Activated CD4-positive, alpha-beta T cell treated with anti-CD3 and anti-CD28 coated beads for 1 hour (primary cell): Measurements from ENCODE around the gene OSBPL10.

ENCODE experiments used
- DNase-seq: peaks from one replicate; pipeline ENCODE4 v3.0.0-alpha.2; 2020

Gene OSBPL10

GRCh38 chr3:31645256-31645655 lies 335.8 kb downstream of the OSBPL10 start:
- no peak for DNase-seq

GRCh38 chr3:31639828-31640227 lies 341.2 kb downstream of the OSBPL10 start:
- no peak for DNase-seq

GRCh38 chr3:31636694-31637442 lies 344.2 kb downstream of the OSBPL10 start:
- DNase-seq: no peak

- no peak for DNase-seq
Observed at GRCh38 chr3:31636049-31636448, 345.0 kb downstream of the OSBPL10 start.

GRCh38 chr3:31635545-31635944 lies 345.5 kb downstream of the OSBPL10 start:
- DNase-seq: no peak

GRCh38 chr3:31634476-31634875 lies 346.6 kb downstream of the OSBPL10 start:
- no peak for DNase-seq

GRCh38 chr3:31629054-31629453 lies 352.0 kb downstream of the OSBPL10 start:
- DNase-seq: no peak

- DNase-seq: no peak
Observed at GRCh38 chr3:31625358-31625757, 355.7 kb downstream of the OSBPL10 start.

- DNase-seq: no peak
Observed at GRCh38 chr3:31624083-31624709, 356.9 kb downstream of the OSBPL10 start.

GRCh38 chr3:31622636-31623288 lies 358.3 kb downstream of the OSBPL10 start:
- no peak for DNase-seq

- no peak for DNase-seq
Observed at GRCh38 chr3:31621314-31621713, 359.7 kb downstream of the OSBPL10 start.

GRCh38 chr3:31620656-31621055 lies 360.4 kb downstream of the OSBPL10 start:
- DNase-seq: no peak

- no peak for DNase-seq
Observed at GRCh38 chr3:31616711-31617110, 364.4 kb downstream of the OSBPL10 start.

- no peak for DNase-seq
Observed at GRCh38 chr3:31615071-31615875, 365.8 kb downstream of the OSBPL10 start.

- no peak for DNase-seq
Observed at GRCh38 chr3:31614162-31614921, 366.7 kb downstream of the OSBPL10 start.

- no peak for DNase-seq
Observed at GRCh38 chr3:31613654-31614053, 367.4 kb downstream of the OSBPL10 start.

- no peak for DNase-seq
Observed at GRCh38 chr3:31613177-31613576, 367.9 kb downstream of the OSBPL10 start.
